GM19324 (cell line): ENCODE results near the gene FBRS.
A peak's percentile ranks its signal among the peaks of the same experiment; 100 is the strongest.

Experiments
- ATAC-seq: cut with Tn5 transposase; IDR thresholded peaks from one replicate; pipeline ENCODE4 v1.9.1; 2021; ENCODE audit warnings: mild to moderate bottlenecking, moderate library complexity; ENCODE audit not compliant: unreplicated experiment, low FRiP score

Gene FBRS

GRCh38 chr16:30641378-30641982, 16.8 kb upstream of the FBRS start:
- no peak for ATAC-seq

DNA sequence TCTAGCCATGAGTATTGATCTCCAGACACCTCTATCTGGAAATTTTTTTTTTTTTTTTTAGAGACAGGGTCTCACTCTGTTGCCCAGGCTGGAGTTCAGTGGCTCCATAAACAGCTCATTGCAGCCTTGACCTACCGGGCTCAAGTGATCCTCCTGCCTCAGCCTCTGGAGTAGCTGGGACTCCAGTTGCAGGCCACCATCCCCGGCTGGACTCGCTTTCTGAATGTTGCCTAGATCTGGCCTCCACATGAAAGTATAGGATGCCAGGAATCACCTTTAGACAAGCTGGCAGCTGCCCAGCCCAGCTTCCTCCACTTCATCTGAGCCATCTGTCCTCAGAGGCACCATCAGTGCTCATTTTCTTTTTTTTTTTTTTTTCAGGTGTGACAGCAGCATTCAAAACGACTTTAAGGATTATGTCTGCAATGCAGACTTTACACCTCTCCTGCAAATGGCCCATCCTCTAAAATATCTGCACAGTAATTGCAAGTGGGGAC, 13.8 kb upstream of the FBRS start:
- ATAC-seq, result no peak

DNA sequence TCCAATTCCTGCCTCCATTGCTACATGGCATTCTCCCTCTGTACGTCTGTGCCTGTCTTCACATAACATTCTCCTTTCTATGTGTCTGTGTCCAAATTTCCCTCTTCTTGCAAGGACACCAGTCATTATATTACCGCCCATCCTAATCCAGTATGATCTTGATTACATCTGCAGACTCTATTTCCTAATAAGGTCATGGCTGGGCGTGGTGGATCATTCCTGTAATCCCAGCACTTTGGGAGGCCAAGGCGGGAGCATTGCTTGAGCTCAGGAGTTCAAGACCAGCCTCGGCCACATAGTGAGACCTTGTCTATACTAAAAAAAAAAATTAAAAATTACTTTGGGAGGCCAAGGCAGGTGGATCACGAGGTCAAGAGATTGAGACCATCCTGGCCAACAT, 12.5 kb upstream of the FBRS start:
- no peak for ATAC-seq

DNA sequence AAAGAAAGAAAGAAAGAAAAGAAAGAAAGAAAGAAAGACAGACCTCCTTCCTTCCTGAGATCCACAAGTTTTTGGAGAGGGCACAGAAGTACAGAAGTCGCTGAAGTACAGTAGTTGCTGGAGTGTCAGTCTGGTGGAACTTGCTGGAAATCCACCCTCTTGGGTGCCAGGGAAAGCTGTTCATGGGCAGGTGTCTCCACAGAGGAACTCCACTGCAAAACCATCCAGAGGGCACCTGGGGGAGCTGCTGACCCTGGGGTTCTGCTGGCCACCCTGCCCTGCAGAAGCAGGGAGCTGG, 11.0 kb upstream of the FBRS start:
- no peak for ATAC-seq

DNA sequence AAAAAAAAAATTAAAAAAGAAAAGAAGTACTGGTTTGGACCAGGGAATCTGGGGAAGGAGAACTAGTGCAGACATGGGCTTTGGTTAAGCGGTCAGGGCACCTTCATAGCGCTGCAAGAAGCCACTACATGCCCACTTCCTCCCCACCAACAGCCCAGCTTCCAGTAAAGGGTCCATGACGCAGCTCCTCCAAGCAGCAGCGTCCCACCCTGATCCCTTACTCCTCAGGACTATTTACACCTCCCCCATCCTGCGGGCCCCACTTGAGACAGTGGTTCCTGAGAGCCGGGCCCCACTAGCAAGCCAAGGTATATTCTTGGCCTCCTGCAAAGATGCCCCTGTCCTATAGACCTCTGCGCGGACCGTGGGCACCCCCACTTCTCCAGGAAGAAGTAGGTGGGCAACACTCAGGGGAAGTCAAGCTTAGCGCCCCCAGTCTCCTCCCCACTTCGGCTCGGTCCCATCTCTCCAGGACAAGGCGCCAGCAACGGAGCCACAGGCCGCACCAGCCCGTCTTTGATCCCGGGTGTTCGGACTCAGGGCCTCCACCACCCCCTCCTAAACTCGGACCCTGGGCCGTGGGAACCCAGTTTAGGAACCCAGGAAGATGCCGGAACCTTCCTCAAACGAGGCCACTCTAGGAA, 8.4 kb upstream of the FBRS start:
- ATAC-seq, result no peak

DNA sequence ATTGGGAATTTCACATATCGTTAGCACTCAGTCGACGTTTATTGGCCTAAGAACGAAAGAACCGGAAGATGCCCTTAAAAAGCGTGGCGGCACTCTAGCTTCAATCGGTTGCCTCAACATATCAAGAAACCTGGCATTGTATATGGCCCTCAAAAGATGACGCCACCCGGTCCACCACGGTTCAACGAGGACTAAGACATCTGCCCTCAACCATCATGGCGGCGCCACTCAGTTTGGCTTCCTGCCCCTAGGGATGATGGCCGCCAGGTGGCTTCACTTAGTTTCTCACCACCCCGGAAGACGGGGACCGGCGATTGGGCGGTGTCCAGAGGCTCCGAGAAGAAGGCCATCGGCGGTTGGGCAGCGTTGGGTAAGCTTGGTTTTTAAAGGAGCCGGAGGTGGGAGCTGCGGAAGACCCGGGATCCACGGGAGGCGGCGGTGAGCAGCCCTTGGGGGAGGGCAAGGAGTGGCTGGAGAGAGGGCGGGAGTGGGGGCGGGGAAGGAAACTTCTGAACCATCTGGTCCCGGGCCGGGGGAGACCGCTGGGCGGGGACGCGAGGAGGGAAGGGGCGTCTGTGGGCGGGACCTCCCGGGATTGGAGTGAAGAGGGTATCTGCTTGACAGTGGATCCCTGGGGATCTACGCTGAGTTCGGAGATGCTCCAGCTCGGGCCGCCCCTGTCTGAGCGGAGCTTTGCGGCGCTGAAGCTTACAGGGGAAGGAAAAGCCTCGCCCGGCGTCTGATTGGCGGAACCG, 7.7 kb upstream of the FBRS start, which contains the start of gene PRR14:
PRR14 (plus strand) TSS at position 592 of the 755 bp plus-strand sequence. CDS start 686 bp downstream, outside the sequence.
- ATAC-seq, result peak; percentile 71

DNA sequence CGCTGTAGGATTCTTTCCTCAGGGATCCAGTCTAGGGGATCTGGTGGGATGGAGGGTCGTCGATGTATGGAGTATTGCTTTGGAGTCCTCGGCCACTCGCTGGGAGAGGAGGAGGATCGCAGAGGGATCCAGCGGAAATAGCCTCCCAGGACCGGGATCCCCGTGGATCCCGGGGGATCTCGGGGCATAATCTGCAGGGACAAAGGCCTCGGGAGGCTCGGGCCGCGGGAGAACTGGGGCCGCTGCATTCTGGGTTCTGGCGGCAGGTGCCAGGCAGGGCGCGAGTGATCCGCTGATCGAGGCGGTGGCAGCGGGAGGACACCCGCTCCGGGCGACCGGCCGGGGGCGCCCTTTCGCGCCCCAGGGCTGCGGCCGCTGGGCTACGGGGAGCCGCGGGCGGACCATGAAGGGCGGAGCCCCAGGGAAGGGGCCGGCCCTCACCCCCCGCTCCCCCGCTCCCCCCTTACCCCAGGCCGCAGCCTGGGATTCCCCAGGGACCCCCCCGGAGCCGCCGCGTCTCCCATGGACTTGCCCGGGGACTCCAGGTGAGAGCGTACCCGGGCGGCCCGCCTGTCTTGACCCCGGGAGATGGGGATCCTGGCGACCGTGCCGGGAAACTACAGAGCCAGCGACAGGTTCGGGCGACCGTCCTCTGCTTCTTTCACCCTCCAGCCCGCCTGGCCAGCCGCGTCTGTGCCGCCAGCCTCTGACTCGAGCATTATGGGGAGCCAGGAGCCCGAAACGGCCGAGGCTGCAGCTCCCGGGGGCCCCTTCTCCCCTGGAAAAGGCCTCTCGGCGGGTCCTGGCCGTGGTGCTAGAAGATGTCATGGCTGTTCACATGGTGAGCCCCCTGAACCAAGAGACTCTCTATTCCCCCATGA, 6.9 kb upstream of the FBRS start:
- ATAC-seq, result peak; percentile 58

- no peak for ATAC-seq
Measured at GRCh38 chr16:30652005-30652296, 6.3 kb upstream of the FBRS start.

DNA sequence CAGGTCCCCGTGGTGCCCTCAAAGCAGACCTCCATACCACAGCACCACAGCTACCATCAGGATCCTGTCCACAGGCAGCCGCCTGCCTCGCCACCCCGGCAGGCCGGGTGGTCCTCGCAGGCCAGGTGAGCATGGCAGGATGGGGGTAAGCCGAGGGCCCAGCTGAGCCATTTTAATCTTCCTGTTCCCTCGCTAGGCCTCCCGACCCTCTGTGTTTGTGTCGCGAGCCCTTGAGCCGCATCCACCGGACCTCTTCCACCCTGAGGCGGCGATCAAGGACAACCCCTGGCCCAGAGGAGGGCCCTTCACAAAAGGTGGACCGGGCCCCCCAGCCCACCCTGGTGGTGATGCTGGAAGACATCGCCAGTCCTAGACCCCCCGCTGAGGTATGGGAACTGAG, 5.5 kb upstream of the FBRS start:
- ATAC-seq, result no peak

GRCh38 chr16:30654856-30655255, 3.4 kb upstream of the FBRS start:
- ATAC-seq, result no peak

GRCh38 chr16:30655815-30656347, 2.4 kb upstream of the FBRS start:
- no peak for ATAC-seq

GRCh38 chr16:30656388-30656787, 1.8 kb upstream of the FBRS start:
- no peak for ATAC-seq

GRCh38 chr16:30656974-30657865, 1.0 kb upstream of the FBRS start:
- ATAC-seq, result no peak

- ATAC-seq, result peak; percentile 18
Measured at GRCh38 chr16:30658731-30659506, 688 bp downstream of the FBRS start.

- no peak for ATAC-seq
Measured at GRCh38 chr16:30659507-30660423, 1.5 kb downstream of the FBRS start.

DNA sequence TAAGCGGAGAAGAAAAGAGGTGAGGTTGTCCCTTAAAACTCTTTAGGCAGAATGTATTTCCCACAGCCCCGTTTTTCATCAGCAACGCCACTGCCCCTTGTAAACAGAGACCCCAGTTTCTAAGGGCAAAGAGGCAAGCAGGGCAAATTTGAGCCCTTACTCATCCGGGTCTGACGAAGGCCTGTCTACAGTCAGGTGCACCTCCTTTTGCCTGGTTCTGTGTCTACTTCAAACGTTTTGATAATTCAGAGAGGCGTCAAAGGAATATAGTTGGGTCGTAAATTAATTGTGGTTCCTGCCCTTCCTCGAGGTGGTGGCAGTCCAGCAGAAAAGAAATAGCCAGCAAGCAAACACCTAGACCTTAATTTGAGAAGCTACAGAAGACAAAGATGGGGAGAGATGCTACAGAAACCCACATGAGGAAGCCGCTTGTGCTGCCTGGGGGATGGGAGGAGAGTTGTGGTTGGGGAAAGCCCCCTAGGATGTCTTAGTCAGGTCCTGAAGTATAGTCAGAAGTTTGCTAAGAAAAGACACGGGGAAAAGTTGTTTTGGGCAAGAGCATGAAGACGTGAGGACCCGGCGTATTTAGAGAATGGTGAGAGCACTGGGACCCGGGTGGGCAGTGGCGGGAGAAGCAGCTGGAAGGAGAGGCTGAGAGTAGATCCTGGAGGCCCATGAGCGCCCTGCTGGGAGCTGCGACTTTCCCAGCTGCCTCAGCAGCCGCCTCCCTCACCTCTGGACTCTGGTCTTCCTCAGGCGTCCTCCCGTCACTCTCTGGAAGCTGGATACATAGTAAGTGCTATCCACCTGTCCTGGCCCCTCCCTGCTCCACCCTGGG, 2.4 kb downstream of the FBRS start:
- ATAC-seq, result no peak

GRCh38 chr16:30662449-30662848, 4.2 kb downstream of the FBRS start:
- ATAC-seq, result no peak
